H1 (cell line): ENCODE results near the gene PRXL2A. TPM values are rescaled to one million over a fixed set of nuclear protein-coding genes. Genes with fewer than 3 reads are reported as not detected.

ENCODE experiments used
- CHD1 ChIP-seq: IDR thresholded peaks from 2 replicates; pipeline ENCODE4 v1.6.1; 2012; ENCODE audit warnings: low read depth, low read length, improper control_type of control experiment
- CREB1 ChIP-seq: IDR thresholded peaks from 2 replicates; pipeline ENCODE4 v1.6.1; 2012; ENCODE audit warnings: inconsistent platforms
- NANOG ChIP-seq: IDR thresholded peaks from 2 replicates; pipeline ENCODE4 v1.6.1; 2011; ENCODE audit warnings: low read length, low read depth, mild to moderate bottlenecking, inconsistent platforms; ENCODE audit not compliant: insufficient read depth, poor library complexity, severe bottlenecking
- RBBP5 ChIP-seq: IDR thresholded peaks from 2 replicates; pipeline ENCODE4 v1.7.1; 2012; ENCODE audit warnings: low read depth, mild to moderate bottlenecking, inconsistent platforms, low read length, moderate library complexity, borderline replicate concordance
- RXRA ChIP-seq: IDR thresholded peaks from 2 replicates; pipeline ENCODE4 v1.6.1; 2011; ENCODE audit warnings: low read depth, mild to moderate bottlenecking, low read length, moderate library complexity; ENCODE audit not compliant: insufficient read depth
- SP4 ChIP-seq: IDR thresholded peaks from 2 replicates; pipeline ENCODE4 v1.6.1; 2012; ENCODE audit warnings: low read length, inconsistent platforms
- polyA plus RNA-seq, 7 experiments: library from polyadenylated mRNA; depleted of rRNA in 3 of 7; stranded (reverse) in 5 of 7; unstranded in 2 of 7; fragments of >200 nt in 5 of 7; fragments of 200-250 nt in 2 of 7; gene quantifications; 1 replicate in 5 of 7; 2 replicates in 1 of 7; 4 replicates in 1 of 7; pipeline versions ENCODE4 v1.2.1 to v1.2.3, GENCODE V29; 2011 to 2013; ENCODE audit warnings: missing spikeins in 2 of 7, mixed read lengths in 2 of 7
- total RNA-seq: library from RNA; stranded (reverse); fragmentation: NEBNext Ultra II Directional; extraction: Animal tissue kit (Norgen Biotek cat#: 25700); gene quantifications from 2 replicates; pipeline ENCODE4 v1.2.1, GENCODE V29; 2021

The PRXL2A gene
- total and polyA plus RNA-seq, 2 of the 8 experiments (the other 6 are each of a cell fraction or from before 2014, with no cell fraction given) = 13.4 to 58.3 TPM

- no peak for TF ChIP-seq CHD1
- TF ChIP-seq SP4 = no peak
- TF ChIP-seq NANOG = no peak
- TF ChIP-seq RBBP5 = no peak
- TF ChIP-seq CREB1 = no peak
- TF ChIP-seq RXRA = no peak
- TF ChIP-seq, all 59 proteins: peak for 0
These were observed 5.1 kb downstream of the PRXL2A start (continued) for GRCh38 chr10:80413271-80413996.
